HG02852 (cell line): ENCODE data around the gene MUC5AC.
"Not testable (repeated sequence)": the region's sequence is repeated elsewhere in the genome, so short reads cannot be mapped to it uniquely, and the experiment has no call there.

Source experiments
- ATAC-seq: cut with Tn5 transposase; IDR thresholded peaks from one replicate; pipeline ENCODE4 v1.9.1; 2021; ENCODE audit warnings: mild to moderate bottlenecking, moderate library complexity; ENCODE audit not compliant: unreplicated experiment

The MUC5AC gene, protein sequence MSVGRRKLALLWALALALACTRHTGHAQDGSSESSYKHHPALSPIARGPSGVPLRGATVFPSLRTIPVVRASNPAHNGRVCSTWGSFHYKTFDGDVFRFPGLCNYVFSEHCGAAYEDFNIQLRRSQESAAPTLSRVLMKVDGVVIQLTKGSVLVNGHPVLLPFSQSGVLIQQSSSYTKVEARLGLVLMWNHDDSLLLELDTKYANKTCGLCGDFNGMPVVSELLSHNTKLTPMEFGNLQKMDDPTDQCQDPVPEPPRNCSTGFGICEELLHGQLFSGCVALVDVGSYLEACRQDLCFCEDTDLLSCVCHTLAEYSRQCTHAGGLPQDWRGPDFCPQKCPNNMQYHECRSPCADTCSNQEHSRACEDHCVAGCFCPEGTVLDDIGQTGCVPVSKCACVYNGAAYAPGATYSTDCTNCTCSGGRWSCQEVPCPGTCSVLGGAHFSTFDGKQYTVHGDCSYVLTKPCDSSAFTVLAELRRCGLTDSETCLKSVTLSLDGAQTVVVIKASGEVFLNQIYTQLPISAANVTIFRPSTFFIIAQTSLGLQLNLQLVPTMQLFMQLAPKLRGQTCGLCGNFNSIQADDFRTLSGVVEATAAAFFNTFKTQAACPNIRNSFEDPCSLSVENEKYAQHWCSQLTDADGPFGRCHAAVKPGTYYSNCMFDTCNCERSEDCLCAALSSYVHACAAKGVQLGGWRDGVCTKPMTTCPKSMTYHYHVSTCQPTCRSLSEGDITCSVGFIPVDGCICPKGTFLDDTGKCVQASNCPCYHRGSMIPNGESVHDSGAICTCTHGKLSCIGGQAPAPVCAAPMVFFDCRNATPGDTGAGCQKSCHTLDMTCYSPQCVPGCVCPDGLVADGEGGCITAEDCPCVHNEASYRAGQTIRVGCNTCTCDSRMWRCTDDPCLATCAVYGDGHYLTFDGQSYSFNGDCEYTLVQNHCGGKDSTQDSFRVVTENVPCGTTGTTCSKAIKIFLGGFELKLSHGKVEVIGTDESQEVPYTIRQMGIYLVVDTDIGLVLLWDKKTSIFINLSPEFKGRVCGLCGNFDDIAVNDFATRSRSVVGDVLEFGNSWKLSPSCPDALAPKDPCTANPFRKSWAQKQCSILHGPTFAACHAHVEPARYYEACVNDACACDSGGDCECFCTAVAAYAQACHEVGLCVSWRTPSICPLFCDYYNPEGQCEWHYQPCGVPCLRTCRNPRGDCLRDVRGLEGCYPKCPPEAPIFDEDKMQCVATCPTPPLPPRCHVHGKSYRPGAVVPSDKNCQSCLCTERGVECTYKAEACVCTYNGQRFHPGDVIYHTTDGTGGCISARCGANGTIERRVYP (N-terminal part only)

GRCh38 chr11:1157645-1158591, at the start of gene MUC5AC:
TSS of gene MUC5AC (plus strand) at chr11:1157953. CDS start at chr11:1158000, 47 bp downstream.
- no peak for ATAC-seq

DNA sequence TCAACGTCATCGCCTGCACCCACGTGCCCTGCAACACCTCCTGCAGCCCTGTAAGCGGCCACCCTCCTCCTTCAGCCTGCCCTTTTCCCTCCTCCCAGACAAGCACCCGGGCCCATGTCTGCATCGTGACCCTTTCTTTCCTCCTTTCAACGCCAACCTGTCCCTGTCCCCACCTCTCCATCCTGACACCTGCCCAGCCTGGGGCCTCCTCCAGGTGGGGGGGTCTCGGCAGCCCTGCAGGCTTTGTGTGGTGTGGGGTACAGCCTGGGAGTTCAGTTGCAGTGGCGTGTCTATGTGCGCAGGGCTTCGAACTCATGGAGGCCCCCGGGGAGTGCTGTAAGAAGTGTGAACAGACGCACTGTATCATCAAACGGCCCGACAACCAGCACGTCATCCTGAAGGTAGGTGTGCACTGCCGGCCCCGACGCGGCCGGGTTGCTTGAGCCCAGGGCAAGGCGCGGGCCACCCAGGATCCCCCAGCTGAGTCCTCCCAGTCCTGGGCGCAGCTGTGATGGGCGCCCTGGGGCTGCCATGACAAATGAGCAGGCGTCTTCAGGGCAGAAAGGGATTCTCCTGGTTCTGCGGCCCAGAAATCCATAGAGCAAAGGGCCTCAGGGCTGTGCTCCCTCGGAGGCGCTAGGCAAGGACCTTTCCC, 49.4 kb upstream of the MUC5AC start:
- ATAC-seq = no peak

- no peak for ATAC-seq
Measured at GRCh38 chr11:1109101-1109917, 48.4 kb upstream of the MUC5AC start.

GRCh38 chr11:1109918-1110705, 47.6 kb upstream of the MUC5AC start:
- ATAC-seq = no peak

DNA sequence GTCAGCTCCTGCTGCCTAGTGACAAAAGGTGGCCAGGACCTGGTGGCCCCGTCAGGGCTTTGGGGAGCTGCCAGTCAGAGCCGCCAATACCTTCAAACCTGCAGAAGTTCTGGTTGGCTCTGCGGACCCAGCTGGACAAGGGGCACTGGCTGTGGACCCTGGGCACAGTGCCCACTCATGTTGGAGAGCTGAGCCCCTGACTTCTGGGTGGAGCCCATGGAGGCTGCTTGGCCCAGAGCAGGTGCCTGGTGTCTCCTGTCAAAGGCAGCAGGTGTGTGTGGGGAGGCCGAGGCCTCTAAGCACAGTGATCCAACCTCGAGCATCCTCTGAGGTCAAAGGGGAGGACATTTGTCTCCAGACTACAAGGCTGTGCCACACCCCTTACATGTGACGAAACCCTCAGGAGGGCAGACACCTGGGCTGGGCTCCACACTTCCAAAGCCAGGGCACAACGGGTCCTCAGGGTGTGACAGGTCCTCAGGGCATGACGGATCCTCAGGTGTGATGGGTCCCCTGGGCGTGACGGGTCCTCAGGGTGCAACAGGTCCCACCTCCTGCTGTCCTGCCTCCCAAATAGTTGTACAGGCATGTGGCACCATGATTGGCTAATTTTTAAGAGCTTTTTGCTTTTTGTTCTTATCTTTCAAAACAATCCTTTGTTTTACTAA, 46.1 kb upstream of the MUC5AC start:
- no peak for ATAC-seq

DNA sequence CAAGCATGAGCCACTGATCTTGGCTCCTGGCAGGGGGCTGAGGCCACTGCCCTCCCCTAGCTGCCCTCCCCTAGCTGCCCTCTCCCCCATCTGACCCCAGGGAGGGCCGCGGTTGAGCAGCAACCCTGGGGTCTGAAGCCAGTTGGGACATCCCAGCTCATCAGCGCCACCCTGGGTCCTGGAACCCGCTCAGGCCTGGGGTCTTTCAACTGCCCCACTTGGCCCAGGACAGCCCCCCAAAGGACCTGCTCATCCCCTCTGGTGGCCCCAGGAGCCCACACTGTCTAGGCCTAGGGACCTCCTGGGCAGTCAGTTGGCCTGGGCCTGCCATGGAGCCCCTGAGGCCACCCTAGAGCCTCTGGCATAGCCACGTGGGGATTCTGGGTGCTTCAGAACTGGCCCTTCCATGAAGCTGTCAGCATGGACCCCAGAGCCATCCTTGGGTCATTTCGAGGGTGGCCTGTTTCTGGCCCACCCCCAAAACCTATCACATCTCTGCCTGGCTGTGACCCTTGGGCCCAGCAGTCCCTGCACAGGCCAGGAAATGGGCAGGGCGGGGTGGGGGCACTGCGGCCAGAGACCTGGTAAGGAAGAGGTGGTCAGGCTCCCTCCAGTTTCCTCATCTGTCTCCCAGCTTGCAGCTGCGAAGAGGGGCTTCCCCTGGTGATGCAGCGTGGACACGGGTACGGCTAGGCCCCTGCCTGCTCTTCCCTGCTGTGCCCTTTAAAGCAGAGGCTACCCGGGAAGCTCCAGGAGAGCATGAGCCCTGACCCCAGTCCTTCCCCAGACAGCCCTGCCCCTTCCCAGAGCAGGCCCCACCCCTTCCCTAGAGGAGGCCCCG, 45.2 kb upstream of the MUC5AC start:
- ATAC-seq = no peak

- no peak for ATAC-seq
Measured at GRCh38 chr11:1113405-1114201, 44.1 kb upstream of the MUC5AC start.

DNA sequence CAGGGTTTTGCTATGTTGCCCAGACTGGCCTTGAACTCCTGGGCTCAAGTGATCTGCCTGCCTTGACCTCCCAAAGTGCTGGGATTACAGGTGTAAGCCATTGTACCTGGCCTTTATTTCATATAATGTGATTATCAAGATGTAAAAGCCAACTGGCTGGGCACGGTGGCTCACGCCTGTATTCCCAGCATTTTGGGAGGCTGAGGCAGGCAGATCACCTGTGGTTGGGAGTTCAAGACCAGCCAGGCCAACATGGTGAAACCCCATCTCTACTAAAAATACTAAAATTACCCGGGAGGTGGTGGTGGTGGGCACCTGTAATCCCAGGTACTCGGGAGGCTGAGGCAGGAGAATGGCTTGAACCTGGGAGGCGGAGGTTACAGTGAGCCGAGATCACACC, 42.5 kb upstream of the MUC5AC start:
- not testable (repeated sequence) for ATAC-seq

DNA sequence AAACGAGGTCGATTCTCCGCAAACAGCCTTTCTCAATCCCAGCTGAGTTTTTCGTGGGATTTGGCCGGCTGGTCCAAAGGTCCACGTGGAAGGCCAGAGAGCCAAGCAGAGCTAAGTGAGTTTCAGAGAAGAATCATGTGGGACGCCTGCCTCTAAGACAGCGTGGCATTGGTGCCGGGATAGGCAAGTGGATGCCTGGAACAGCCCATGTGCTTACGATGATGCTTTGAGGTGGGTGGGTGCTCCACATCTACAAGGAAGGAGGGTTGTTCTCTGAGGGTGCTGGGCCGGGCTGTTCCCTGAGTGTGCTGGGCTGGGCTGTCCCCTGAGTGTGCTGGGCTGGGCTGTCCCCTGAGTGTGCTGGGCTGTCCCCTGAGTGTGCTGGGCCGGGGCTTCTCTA, 41.6 kb upstream of the MUC5AC start:
- ATAC-seq = no peak

- no peak for ATAC-seq
Measured at GRCh38 chr11:1116666-1117390, 40.9 kb upstream of the MUC5AC start.

DNA sequence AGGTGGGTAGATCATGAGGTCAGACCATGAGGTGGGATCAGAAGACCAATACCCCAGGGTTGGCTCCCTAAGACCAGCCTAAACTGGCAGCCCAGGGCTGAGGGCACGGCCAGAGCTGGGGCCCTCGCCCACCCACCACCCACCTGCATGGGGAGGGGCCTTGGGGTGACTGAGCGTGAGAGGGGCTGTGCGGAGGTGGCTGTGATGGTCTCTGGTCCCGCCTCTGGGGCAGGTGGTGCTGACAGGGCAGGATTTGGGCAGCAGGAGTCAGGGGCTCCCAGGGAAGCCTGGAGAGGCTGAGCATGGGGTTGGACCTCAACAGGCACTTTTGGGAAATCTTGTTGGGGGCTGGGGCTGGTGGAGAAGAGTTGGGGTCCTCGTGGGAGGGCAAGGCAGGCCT, 39.8 kb upstream of the MUC5AC start:
- no peak for ATAC-seq

- no peak for ATAC-seq
Measured at GRCh38 chr11:1118755-1119603, 38.8 kb upstream of the MUC5AC start.

DNA sequence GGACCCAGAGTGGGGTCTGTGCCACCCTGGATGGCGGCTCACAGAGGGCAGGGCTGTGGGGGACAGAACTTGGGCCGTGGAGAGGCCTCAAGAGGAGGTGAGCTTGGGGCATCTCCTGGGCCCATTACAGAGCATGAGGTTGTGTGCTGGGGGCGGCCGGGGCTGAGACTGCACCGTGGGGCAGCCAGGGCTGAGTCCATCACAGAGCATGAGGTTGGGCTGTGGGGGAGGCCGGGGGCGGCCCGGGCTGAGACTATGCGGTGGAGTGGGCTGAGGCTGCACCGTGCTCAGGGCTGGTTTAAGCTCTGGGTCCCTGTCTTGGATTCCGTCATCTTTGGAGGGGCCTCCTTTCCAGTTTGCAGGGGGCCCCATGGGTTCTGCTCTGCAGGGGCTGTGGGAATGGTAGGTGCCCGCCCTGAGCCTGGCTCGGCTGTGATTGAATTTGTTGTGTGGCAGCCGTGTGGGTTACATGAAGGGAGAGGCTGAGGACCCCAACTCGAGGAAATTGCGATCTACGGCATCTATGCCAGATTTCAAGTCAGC, 38.1 kb upstream of the MUC5AC start:
- ATAC-seq = no peak
